Measurements from ENCODE around the gene ARID3A.

The ARID3A gene

DNA sequence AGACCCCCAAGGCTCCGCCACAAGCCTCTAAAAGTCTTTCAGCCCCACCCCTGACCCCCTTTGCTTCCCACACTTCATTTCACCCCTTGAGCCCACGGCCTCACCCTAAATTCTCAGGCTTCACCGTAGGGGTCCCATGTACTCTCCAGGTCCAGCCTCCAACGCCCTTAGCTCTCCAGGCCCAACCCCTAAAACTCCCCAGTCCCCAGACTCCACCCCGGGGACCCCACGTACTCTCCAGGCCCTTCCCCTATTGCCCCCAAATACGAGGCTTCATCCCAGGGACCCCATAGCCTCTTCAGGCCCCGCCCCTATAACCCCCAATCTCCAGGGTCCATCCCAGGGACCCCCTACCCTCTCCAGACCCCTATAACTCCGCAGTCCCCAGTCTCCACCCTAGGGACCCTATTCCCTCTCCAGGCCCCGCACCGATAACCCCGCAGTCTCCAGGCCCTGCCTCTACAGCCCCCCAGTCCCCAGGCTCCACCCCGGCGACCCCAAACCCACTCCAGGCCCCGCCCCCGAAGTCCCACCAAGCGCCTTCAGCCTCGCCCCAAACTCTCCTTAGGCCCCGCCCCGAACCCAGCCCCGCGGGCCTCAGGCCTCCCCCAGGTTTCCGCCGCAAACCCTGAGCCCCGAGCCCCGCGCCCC lies 33.5 kb upstream of the ARID3A start:
- peak overlapping the region; percentile 92 to 95 for H3K27ac ChIP-seq (ENCODE audit: low read depth in 2 of 2, low read length in 2 of 2)
- no peaks in the 10 kb centered on the region for H3K9me3 ChIP-seq (ENCODE audit: control insufficient read depth in 2 of 2, low read length in 2 of 2)
- no peaks in the 10 kb centered on the region for H3K27me3 ChIP-seq (ENCODE audit: control insufficient read depth in 2 of 2, insufficient read depth in 2 of 2, low read length in 2 of 2)
- H3K9ac ChIP-seq (ENCODE audit: low read depth in 1 of 2, low read length in 2 of 2), result peak overlapping the region; percentile 68 to 80
- H3K4me1 ChIP-seq (ENCODE audit: control insufficient read depth in 2 of 2, insufficient read depth in 2 of 2, low read length in 2 of 2), result peaks cover 8 to 14% of the 10 kb centered on the region in 2 donors
- H3K36me3 ChIP-seq (ENCODE audit: control insufficient read depth in 2 of 2, insufficient read depth in 2 of 2, low read length in 2 of 2), result peaks cover 15 to 21% of the 10 kb centered on the region in 2 donors
- H3K4me3 ChIP-seq (ENCODE audit: low read length in 2 of 2), result peak overlapping the region; percentile 72 to 82

DNA sequence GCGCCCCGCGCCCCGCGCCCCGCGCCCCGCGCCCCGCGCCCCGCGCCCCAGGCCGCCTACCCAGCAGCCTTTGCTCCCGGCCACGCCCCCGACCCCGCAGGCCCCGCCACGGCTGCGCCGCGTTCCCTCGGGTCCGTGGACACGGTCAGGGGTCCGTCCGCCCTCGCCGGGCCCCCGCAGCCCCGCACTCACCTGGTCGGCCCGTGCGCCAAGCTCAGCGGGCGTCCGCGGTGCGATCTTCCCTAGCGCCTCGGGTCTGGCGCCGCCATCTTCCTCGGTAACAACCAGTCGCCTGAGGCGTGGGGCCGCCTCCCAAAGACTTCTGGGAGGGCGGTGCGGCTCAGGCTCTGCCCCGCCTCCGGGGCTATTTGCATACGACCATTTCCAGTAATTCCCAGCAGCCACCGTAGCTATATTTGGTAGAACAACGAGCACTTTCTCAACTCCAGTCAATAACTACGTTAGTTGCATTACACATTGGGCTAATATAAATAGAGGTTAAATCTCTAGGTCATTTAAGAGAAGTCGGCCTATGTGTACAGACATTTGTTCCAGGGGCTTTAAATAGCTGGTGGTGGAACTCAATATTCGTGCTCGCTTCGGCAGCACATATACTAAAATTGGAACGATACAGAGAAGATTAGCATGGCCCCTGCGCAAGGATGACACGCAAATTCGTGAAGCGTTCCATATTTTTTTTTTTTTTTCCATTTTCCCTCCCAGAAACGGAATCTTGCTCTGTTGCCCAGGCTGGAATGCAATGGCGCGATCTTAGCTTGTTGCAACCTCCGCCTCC lies 32.7 kb upstream of the ARID3A start, which contains the start of the genes MED16 and RNU6-9:
Gene MED16 (minus strand): TSS at position 294 of the 796 bp plus-strand sequence. CDS start 2,056 bp downstream, outside the sequence.
Gene RNU6-9 (plus strand): TSS at position 591 of the 796 bp plus-strand sequence.
- Histone ChIP-seq H3K4me3 (ENCODE audit: low read length in 2 of 2) (peak within 1 kb of the TSS; percentile 72 to 82), H3K9me3 (ENCODE audit: control insufficient read depth in 2 of 2, low read length in 2 of 2) (no peaks in the 10 kb centered on the region), H3K27ac (ENCODE audit: low read depth in 2 of 2, low read length in 2 of 2) (peak within 1 kb of the TSS; percentile 92 to 95)

GRCh38 chr19:896434-896833 lies 29.4 kb upstream of the ARID3A start:
- no peaks in the 10 kb centered on the region for H3K9me3 ChIP-seq (ENCODE audit: control insufficient read depth in 2 of 2, low read length in 2 of 2)
- H3K4me1 ChIP-seq (ENCODE audit: control insufficient read depth in 2 of 2, insufficient read depth in 2 of 2, low read length in 2 of 2), result peaks cover 5% of the 10 kb centered on the region in 2 donors
- no peak overlapping the region for H3K4me3 ChIP-seq (ENCODE audit: low read length in 2 of 2)
- no peaks in the 10 kb centered on the region for H3K27me3 ChIP-seq (ENCODE audit: control insufficient read depth in 2 of 2, insufficient read depth in 2 of 2, low read length in 2 of 2)
- no peak overlapping the region for H3K9ac ChIP-seq (ENCODE audit: low read depth in 1 of 2, low read length in 2 of 2)
- no peak overlapping the region for H3K27ac ChIP-seq (ENCODE audit: low read depth in 2 of 2, low read length in 2 of 2)
- H3K36me3 ChIP-seq (ENCODE audit: control insufficient read depth in 2 of 2, insufficient read depth in 2 of 2, low read length in 2 of 2), result peaks cover 0 to 6% of the 10 kb centered on the region in 2 donors

More for the DNA sequence above, 32.7 kb upstream of the ARID3A start, which contains the start of the genes MED16 and RNU6-9:
- Histone ChIP-seq H3K9ac (ENCODE audit: low read depth in 1 of 2, low read length in 2 of 2) (peak within 1 kb of the TSS; percentile 72 to 80), H3K4me1 (ENCODE audit: control insufficient read depth in 2 of 2, insufficient read depth in 2 of 2, low read length in 2 of 2) (peaks cover 8 to 14% of the 10 kb centered on the region in 2 donors), H3K36me3 (ENCODE audit: control insufficient read depth in 2 of 2, insufficient read depth in 2 of 2, low read length in 2 of 2) (peaks cover 15 to 19% of the 10 kb centered on the region in 2 donors), H3K27me3 (ENCODE audit: control insufficient read depth in 2 of 2, insufficient read depth in 2 of 2, low read length in 2 of 2) (no peaks in the 10 kb centered on the region)

GRCh38 chr19:896999-897398 lies 28.8 kb upstream of the ARID3A start:
- no peaks in the 10 kb centered on the region for H3K9me3 ChIP-seq (ENCODE audit: control insufficient read depth in 2 of 2, low read length in 2 of 2)
- no peak overlapping the region for H3K4me3 ChIP-seq (ENCODE audit: low read length in 2 of 2)
- no peak overlapping the region for H3K27ac ChIP-seq (ENCODE audit: low read depth in 2 of 2, low read length in 2 of 2)
- H3K4me1 ChIP-seq (ENCODE audit: control insufficient read depth in 2 of 2, insufficient read depth in 2 of 2, low read length in 2 of 2), result peaks cover 2 to 3% of the 10 kb centered on the region in 2 donors
- no peak overlapping the region for H3K9ac ChIP-seq (ENCODE audit: low read depth in 1 of 2, low read length in 2 of 2)
- no peaks in the 10 kb centered on the region for H3K27me3 ChIP-seq (ENCODE audit: control insufficient read depth in 2 of 2, insufficient read depth in 2 of 2, low read length in 2 of 2)
- H3K36me3 ChIP-seq (ENCODE audit: control insufficient read depth in 2 of 2, insufficient read depth in 2 of 2, low read length in 2 of 2), result peaks cover 0 to 9% of the 10 kb centered on the region in 2 donors

GRCh38 chr19:897442-898039 lies 28.3 kb upstream of the ARID3A start:
- Histone ChIP-seq H3K9ac (ENCODE audit: low read depth in 1 of 2, low read length in 2 of 2) (no peak overlapping the region), H3K36me3 (ENCODE audit: control insufficient read depth in 2 of 2, insufficient read depth in 2 of 2, low read length in 2 of 2) (peaks cover 0 to 9% of the 10 kb centered on the region in 2 donors), H3K9me3 (ENCODE audit: control insufficient read depth in 2 of 2, low read length in 2 of 2) (no peaks in the 10 kb centered on the region)

DNA sequence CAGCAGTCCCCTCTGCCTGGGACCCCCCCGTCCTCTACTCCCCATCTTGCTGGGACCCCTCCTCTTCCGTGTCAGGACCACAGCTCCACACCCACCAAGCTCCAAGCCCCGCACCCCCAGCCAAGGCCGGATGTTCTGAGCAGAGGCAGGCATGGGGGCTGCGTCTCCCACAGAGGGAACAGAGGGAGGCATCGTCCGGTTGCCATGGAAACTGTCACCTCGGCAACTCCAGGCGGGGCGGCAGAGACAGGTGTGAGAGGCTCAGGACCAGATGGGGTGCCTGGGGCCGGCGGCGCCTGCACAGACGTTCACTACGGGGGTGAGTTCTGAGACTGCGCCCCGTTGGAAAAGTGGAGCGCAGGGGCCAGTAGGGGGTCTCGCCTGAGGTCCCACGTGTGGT lies 27.2 kb upstream of the ARID3A start:
- Histone ChIP-seq H3K4me1 (ENCODE audit: control insufficient read depth in 2 of 2, insufficient read depth in 2 of 2, low read length in 2 of 2) (no peaks in the 10 kb centered on the region), H3K9me3 (ENCODE audit: control insufficient read depth in 2 of 2, low read length in 2 of 2) (no peaks in the 10 kb centered on the region), H3K27ac (ENCODE audit: low read depth in 2 of 2, low read length in 2 of 2) (no peak overlapping the region), H3K27me3 (ENCODE audit: control insufficient read depth in 2 of 2, insufficient read depth in 2 of 2, low read length in 2 of 2) (no peaks in the 10 kb centered on the region), H3K36me3 (ENCODE audit: control insufficient read depth in 2 of 2, insufficient read depth in 2 of 2, low read length in 2 of 2) (peaks cover 0 to 9% of the 10 kb centered on the region in 2 donors), H3K9ac (ENCODE audit: low read depth in 1 of 2, low read length in 2 of 2) (no peak overlapping the region), H3K4me3 (ENCODE audit: low read length in 2 of 2) (no peak overlapping the region)

More at GRCh38 chr19:897442-898039, 28.3 kb upstream of the ARID3A start:
- H3K27me3 ChIP-seq (ENCODE audit: control insufficient read depth in 2 of 2, insufficient read depth in 2 of 2, low read length in 2 of 2), result no peaks in the 10 kb centered on the region
- no peak overlapping the region for H3K4me3 ChIP-seq (ENCODE audit: low read length in 2 of 2)
- H3K27ac ChIP-seq (ENCODE audit: low read depth in 2 of 2, low read length in 2 of 2), result no peak overlapping the region
- H3K4me1 ChIP-seq (ENCODE audit: control insufficient read depth in 2 of 2, insufficient read depth in 2 of 2, low read length in 2 of 2), result no peaks in the 10 kb centered on the region

DNA sequence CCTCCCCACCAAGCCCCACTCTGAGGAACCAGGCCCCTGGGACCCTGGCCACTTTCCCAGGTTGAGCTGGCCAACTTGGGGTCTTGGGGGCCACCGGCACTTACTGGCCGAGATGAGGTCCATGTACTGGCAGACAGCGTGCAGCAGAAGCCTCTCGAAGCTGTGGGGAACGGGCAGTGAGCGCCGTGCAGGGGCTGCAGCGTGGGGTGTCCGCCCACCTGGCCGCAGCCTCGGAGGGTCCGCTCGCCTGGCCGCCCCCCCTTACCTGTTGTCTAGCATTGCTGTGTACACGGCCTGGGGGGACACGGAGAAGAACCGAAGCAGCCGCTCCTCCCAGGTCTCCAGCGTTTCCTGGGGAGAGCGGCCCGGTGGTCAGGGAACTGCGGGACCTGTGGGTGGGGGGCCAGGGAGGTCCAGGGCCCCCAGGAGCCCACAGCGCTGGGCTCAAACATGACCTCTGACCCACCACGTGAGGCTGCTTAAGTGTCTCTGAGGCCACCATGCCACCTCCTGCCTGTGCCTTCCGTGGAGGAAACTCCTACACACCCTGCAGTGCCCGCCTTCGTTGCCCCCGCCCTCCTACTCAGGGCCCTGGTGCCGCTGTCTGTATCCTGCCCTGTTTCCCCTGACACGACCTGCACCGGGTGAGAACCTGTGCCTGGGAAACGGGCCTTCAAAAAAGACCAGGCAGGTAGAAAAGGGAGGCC lies 26.3 kb upstream of the ARID3A start:
- no peak overlapping the region for H3K4me3 ChIP-seq (ENCODE audit: low read length in 2 of 2)
- no peaks in the 10 kb centered on the region for H3K4me1 ChIP-seq (ENCODE audit: control insufficient read depth in 2 of 2, insufficient read depth in 2 of 2, low read length in 2 of 2)
- H3K27me3 ChIP-seq (ENCODE audit: control insufficient read depth in 2 of 2, insufficient read depth in 2 of 2, low read length in 2 of 2), result no peaks in the 10 kb centered on the region
- H3K9ac ChIP-seq (ENCODE audit: low read depth in 1 of 2, low read length in 2 of 2), result no peak overlapping the region
- no peaks in the 10 kb centered on the region for H3K9me3 ChIP-seq (ENCODE audit: control insufficient read depth in 2 of 2, low read length in 2 of 2)
- H3K36me3 ChIP-seq (ENCODE audit: control insufficient read depth in 2 of 2, insufficient read depth in 2 of 2, low read length in 2 of 2), result peaks cover 0 to 9% of the 10 kb centered on the region in 2 donors
- no peak overlapping the region for H3K27ac ChIP-seq (ENCODE audit: low read depth in 2 of 2, low read length in 2 of 2)

DNA sequence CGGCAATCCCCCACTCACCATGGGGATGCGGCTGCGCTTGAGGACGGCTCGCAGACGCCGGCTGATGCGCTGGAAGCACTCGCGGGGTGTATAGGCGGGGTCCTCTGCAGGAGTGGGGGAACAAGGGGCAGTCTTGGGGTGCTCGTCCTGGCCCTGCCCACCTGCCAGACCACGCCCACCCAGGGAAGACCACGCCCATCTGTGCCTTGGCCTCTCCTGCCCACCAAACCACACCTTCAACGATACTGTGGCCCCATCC lies 25.9 kb upstream of the ARID3A start:
- no peaks in the 10 kb centered on the region for H3K4me1 ChIP-seq (ENCODE audit: control insufficient read depth in 2 of 2, insufficient read depth in 2 of 2, low read length in 2 of 2)
- H3K36me3 ChIP-seq (ENCODE audit: control insufficient read depth in 2 of 2, insufficient read depth in 2 of 2, low read length in 2 of 2), result peaks cover 0 to 9% of the 10 kb centered on the region in 2 donors
- no peak overlapping the region for H3K9ac ChIP-seq (ENCODE audit: low read depth in 1 of 2, low read length in 2 of 2)
- no peaks in the 10 kb centered on the region for H3K27me3 ChIP-seq (ENCODE audit: control insufficient read depth in 2 of 2, insufficient read depth in 2 of 2, low read length in 2 of 2)
- no peak overlapping the region for H3K4me3 ChIP-seq (ENCODE audit: low read length in 2 of 2)
- H3K27ac ChIP-seq (ENCODE audit: low read depth in 2 of 2, low read length in 2 of 2), result no peak overlapping the region
- H3K9me3 ChIP-seq (ENCODE audit: control insufficient read depth in 2 of 2, low read length in 2 of 2), result no peaks in the 10 kb centered on the region

DNA sequence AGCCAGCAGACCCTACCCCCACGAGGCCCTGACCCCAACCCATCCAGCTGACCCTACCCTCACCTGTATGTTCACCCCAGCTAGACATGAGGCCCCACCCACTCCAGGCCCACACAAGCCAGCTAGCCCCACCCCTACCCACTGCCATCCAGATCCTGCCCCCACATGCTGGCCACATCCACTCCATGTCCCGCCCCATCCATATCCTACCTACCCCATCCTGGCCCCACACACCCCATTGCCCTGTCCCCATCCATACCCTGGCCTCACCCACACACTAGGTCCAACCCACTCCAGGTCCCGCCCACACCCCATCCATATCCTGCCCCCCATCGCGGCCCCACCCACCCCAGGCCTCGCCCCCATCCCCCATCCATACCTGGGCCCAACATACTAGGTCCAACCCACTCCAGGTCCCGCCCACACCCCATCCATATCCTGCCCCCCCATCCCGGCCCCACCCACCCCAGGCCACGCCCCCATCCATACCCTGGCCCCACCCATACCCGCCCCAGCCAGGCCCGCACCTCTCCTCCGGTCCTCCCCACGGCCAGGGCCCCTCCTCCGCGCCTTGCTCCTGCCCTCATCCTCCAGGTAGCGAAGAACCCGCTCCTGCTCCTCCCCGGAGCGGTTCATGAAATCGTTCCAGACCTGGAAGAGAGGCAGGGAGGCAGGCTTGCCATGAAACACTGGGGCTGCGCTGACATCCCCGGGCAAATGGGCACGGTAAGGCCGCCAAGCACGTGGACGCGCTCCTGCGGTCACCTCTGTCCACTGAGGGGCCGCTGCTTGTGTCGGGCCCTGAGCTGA lies 25.3 kb upstream of the ARID3A start:
- Histone ChIP-seq H3K36me3 (ENCODE audit: control insufficient read depth in 2 of 2, insufficient read depth in 2 of 2, low read length in 2 of 2) (peaks cover 0 to 9% of the 10 kb centered on the region in 2 donors), H3K9ac (ENCODE audit: low read depth in 1 of 2, low read length in 2 of 2) (no peak overlapping the region), H3K4me1 (ENCODE audit: control insufficient read depth in 2 of 2, insufficient read depth in 2 of 2, low read length in 2 of 2) (no peaks in the 10 kb centered on the region), H3K27me3 (ENCODE audit: control insufficient read depth in 2 of 2, insufficient read depth in 2 of 2, low read length in 2 of 2) (no peaks in the 10 kb centered on the region), H3K27ac (ENCODE audit: low read depth in 2 of 2, low read length in 2 of 2) (no peak overlapping the region), H3K4me3 (ENCODE audit: low read length in 2 of 2) (no peak overlapping the region), H3K9me3 (ENCODE audit: control insufficient read depth in 2 of 2, low read length in 2 of 2) (no peaks in the 10 kb centered on the region)
